ENCODE measurements around the gene SLC2A8. TPM values are rescaled to one million over a fixed set of nuclear protein-coding genes. Genes with fewer than 3 reads are reported as not detected.
A peak's percentile ranks its signal among the peaks of the same experiment; 100 is the strongest.

The SLC2A8 gene
- total RNA-seq, 2 donors from 2014 or later = 8.8 to 16.5 TPM

DNA sequence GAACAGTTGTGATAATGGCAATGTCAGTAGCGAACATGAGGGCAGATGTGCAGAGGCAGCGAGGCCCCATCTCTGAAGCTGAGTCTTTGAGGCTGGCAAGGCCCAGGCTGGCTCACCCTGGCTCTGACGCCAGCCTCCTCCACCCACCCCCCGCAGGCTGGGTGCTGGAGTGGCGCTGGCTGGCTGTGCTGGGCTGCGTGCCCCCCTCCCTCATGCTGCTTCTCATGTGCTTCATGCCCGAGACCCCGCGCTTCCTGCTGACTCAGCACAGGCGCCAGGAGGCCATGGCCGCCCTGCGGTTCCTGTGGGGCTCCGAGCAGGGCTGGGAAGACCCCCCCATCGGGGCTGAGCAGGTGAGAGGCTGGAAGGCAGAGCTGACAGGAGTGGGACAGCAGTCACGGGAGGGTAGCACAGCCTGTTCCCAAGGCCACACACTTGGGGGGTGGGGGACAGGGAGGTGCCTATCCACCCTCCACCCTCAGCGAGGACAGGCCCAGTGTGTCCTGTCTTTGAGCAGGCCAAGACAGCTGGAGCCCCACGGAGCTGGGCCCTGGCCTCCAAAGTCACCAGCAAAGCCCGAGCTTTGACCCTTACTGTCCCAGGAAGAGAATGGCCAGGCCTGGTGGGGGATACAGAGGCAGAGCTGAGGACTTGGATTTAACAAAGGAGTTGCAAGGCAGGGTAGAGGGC, 5.6 kb downstream of the SLC2A8 start:
- no peaks in the 10 kb centered on the region for H3K9me3 Mint-ChIP-seq
- H3K27me3 Mint-ChIP-seq = no peaks in the 10 kb centered on the region
- ATAC-seq (no peak), DNase-seq (ENCODE audit: low spot score) (no peak)
- H3K36me3 Mint-ChIP-seq = no peaks in the 10 kb centered on the region
- H3K4me1 Mint-ChIP-seq (ENCODE audit: low read depth in 2 of 2) = peaks cover 6 to 7% of the 10 kb centered on the region in 2 donors
- H3K4me3 Mint-ChIP-seq = no peak overlapping the region
- H3K27ac Mint-ChIP-seq = no peak overlapping the region

DNA sequence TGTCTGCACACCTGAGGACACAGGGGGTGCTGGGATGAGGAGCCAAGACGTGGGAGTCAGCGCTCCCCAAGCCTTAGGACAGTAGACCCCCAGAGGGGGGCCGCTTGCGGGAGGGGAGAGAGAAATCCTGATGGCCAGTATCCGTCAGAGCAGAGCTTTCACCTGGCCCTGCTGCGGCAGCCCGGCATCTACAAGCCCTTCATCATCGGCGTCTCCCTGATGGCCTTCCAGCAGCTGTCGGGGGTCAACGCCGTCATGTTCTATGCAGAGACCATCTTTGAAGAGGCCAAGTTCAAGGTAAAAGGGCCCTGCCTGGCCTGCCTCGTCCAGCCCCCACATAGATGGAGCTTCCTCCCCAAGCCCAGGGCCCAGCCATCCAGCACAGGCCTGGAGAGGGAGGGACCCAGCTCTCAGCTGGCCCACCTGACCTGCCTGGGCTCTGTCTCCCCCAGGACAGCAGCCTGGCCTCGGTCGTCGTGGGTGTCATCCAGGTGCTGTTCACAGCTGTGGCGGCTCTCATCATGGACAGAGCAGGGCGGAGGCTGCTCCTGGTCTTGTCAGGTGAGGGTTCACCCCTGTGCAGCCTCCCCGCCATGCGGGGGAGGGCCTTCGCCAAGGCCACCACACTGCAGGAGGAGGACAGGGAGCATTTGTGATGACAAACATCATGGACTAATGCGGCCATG, 6.7 kb downstream of the SLC2A8 start:
- no peak overlapping the region for H3K27ac Mint-ChIP-seq
- H3K4me1 Mint-ChIP-seq (ENCODE audit: low read depth in 2 of 2) = no peaks in the 10 kb centered on the region
- no peaks in the 10 kb centered on the region for H3K9me3 Mint-ChIP-seq
- H3K36me3 Mint-ChIP-seq = no peaks in the 10 kb centered on the region
- ATAC-seq (no peak), DNase-seq (ENCODE audit: low spot score) (no peak)
- no peak overlapping the region for H3K4me3 Mint-ChIP-seq
- H3K27me3 Mint-ChIP-seq = no peaks in the 10 kb centered on the region

DNA sequence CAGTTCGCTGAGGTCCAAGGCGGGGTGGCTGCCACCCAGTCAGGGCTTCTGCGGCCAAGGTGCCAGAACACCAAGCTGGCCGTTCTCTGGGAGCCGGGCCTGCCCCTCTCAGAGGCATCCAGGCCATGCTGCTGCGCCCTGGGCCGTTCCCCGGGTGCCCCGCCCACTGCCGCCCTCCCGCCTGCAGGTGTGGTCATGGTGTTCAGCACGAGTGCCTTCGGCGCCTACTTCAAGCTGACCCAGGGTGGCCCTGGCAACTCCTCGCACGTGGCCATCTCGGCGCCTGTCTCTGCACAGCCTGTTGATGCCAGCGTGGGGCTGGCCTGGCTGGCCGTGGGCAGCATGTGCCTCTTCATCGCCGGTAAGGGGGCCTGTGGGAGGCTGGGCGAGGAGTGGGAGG, 7.7 kb downstream of the SLC2A8 start:
- no peaks in the 10 kb centered on the region for H3K27me3 Mint-ChIP-seq
- no peak for DNase-seq (ENCODE audit: low spot score)
- no peaks in the 10 kb centered on the region for H3K36me3 Mint-ChIP-seq
- H3K9me3 Mint-ChIP-seq = no peaks in the 10 kb centered on the region
- no peaks in the 10 kb centered on the region for H3K4me1 Mint-ChIP-seq (ENCODE audit: low read depth in 2 of 2)
- peak in 1 of 2 donors; percentile 18 for ATAC-seq
- no peak overlapping the region for H3K27ac Mint-ChIP-seq
- no peak overlapping the region for H3K4me3 Mint-ChIP-seq

DNA sequence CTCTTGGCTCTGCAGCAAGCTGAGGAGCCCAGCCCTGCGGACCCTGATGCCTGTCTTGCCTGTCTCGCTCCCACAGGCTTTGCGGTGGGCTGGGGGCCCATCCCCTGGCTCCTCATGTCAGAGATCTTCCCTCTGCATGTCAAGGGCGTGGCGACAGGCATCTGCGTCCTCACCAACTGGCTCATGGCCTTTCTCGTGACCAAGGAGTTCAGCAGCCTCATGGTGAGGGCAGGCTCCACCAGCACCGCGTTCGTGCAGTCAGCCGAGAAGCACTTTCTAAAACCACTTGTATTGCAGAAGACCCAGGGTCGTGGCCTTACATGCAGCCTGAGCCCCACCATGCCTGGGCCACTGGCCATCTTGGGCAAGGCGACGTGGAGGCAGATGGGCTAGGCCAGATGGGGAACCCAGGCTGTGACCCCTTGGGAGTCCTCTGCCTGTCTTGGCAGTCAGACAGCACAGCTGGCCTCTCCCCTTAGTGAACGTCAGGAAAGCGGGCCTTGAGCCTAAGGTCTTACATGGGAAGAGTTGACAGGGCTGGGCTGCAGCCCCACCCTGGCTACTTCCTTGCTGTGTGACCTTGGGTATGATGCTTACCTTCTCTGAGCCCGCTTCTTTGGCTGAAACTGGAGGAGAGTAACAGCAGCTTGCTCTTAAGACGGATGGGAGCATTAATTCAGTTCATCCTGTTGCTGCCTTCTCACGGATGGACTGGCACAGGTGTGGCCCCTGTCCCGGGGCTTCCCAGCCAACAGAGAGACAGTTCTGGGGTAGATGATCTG, 8.6 kb downstream of the SLC2A8 start:
- Mint-ChIP-seq H3K27me3 (no peaks in the 10 kb centered on the region), H3K9me3 (no peaks in the 10 kb centered on the region), H3K36me3 (no peaks in the 10 kb centered on the region), H3K4me1 (ENCODE audit: low read depth in 2 of 2) (no peaks in the 10 kb centered on the region), H3K27ac (peak overlapping the region in 1 of 2 donors; percentile 33), H3K4me3 (no peak overlapping the region)
- ATAC-seq (no peak), DNase-seq (ENCODE audit: low spot score) (no peak)

DNA sequence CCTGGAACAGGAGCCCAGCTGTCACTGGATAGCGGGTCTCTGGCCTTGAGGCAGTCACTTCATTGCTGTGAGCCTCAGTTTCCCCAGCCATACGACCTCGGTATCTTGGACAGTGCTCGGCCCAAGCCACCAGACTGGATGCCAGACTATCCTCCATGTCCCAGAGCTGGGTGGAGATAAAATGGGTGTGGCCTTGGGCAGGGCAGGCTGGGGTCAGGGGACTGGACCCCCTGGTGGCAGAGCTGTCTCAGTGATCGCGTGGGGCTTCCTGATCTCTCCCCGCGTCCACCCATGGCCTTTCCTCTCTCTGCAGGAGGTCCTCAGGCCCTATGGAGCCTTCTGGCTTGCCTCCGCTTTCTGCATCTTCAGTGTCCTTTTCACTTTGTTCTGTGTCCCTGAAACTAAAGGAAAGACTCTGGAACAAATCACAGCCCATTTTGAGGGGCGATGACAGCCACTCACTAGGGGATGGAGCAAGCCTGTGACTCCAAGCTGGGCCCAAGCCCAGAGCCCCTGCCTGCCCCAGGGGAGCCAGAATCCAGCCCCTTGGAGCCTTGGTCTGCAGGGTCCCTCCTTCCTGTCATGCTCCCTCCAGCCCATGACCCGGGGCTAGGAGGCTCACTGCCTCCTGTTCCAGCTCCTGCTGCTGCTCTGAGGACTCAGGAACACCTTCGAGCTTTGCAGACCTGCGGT, 10.0 kb downstream of the SLC2A8 start:
- Mint-ChIP-seq H3K4me1 (ENCODE audit: low read depth in 2 of 2) (no peaks in the 10 kb centered on the region), H3K27me3 (no peaks in the 10 kb centered on the region), H3K9me3 (no peaks in the 10 kb centered on the region), H3K4me3 (no peak overlapping the region), H3K36me3 (no peaks in the 10 kb centered on the region), H3K27ac (no peak overlapping the region)
- DNase-seq (ENCODE audit: low spot score) (no peak), ATAC-seq (peak in 1 of 2 donors; percentile 36)

DNA sequence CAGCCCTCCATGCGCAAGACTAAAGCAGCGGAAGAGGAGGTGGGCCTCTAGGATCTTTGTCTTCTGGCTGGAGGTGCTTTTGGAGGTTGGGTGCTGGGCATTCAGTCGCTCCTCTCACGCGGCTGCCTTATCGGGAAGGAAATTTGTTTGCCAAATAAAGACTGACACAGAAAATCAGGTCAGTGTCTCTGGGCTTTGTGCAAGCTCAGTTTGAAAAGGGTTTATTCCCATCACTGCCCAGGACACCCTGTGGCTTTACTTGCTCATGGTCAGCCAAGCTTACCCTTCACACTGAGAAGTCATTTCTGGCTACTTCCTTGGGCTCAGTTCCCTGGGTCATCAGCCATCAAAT, 10.5 kb downstream of the SLC2A8 start:
- H3K4me3 Mint-ChIP-seq = no peak overlapping the region

DNA sequence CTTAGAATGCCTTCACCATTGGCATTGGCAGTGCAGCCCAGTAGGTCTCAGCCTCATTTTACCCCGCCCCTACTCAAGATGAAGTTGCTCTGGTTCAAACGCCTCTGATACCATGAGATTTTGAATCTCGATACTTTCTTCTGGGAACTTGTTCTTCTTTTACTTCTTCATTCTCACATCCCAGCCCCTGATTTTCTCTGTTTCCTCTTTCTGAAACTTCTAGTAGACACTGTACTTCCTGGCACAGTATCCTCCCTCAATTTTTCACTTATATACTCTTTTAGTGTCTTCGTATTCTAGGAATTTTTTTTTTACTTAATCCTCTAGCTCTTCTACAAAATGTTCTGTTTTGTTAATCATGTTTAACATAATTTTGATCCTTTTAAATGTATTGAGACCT, 14.2 kb downstream of the SLC2A8 start:
- Mint-ChIP-seq H3K27ac (no peak overlapping the region), H3K4me3 (no peak overlapping the region), H3K27me3 (peaks cover 0 to 2% of the 10 kb centered on the region in 2 donors), H3K36me3 (no peaks in the 10 kb centered on the region), H3K4me1 (ENCODE audit: low read depth in 2 of 2) (no peaks in the 10 kb centered on the region), H3K9me3 (no peaks in the 10 kb centered on the region)
- ATAC-seq (no peak), DNase-seq (ENCODE audit: low spot score) (no peak)

More for the DNA sequence above, 10.5 kb downstream of the SLC2A8 start:
- H3K4me1 Mint-ChIP-seq (ENCODE audit: low read depth in 2 of 2) = no peaks in the 10 kb centered on the region
- ATAC-seq (no peak), DNase-seq (ENCODE audit: low spot score) (no peak)
- no peaks in the 10 kb centered on the region for H3K36me3 Mint-ChIP-seq
- H3K27ac Mint-ChIP-seq = no peak overlapping the region
- H3K9me3 Mint-ChIP-seq = no peaks in the 10 kb centered on the region
- H3K27me3 Mint-ChIP-seq = no peaks in the 10 kb centered on the region

DNA sequence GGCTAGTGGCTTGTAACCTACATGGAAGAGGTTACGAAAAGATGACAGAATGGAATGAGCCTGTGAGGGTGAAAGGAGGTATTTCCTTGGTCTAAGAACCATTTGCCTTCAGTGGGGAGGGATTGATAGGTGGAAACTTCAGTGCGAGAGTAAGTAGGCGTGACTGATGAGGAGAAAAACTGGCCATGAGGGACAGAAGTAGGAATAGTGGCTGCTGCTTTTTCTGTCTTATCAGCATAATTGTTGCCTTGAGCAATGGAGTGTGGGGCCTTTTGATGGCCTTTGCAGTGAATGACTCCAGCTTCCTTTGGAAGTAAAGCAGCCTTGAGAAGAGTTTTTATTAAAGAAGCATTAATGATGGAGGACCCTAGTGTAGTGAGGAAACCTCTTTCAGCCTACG, 18.2 kb downstream of the SLC2A8 start:
- no peaks in the 10 kb centered on the region for H3K9me3 Mint-ChIP-seq
- peaks cover 4 to 5% of the 10 kb centered on the region in 2 donors for H3K4me1 Mint-ChIP-seq (ENCODE audit: low read depth in 2 of 2)
- no peak for DNase-seq (ENCODE audit: low spot score)
- H3K27ac Mint-ChIP-seq = no peak overlapping the region
- no peaks in the 10 kb centered on the region for H3K36me3 Mint-ChIP-seq
- no peak for ATAC-seq
- H3K4me3 Mint-ChIP-seq = no peak overlapping the region
- H3K27me3 Mint-ChIP-seq = peaks cover 0 to 2% of the 10 kb centered on the region in 2 donors

DNA sequence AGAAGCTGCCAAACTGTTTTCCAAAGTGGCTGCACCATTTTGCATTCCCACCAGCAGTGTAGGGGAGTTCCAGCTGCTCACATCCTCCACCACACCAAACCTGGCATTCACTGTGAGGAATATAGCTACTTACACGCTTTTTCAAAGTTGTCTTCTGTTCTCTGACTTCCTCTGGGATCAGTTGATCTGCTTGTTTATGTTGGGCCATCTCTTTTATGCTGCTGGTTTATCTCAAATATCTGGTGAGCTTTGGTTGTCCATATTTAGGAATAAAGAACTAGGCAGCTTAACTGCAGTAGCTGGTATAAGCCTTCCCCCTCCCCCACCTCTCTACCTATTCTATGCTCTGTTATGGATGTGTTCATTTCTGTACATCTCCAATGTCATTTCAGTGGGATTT, 18.7 kb downstream of the SLC2A8 start:
- no peak overlapping the region for H3K4me3 Mint-ChIP-seq
- H3K27me3 Mint-ChIP-seq = peaks cover 0 to 2% of the 10 kb centered on the region in 2 donors
- peaks cover 4 to 5% of the 10 kb centered on the region in 2 donors for H3K4me1 Mint-ChIP-seq (ENCODE audit: low read depth in 2 of 2)
- H3K27ac Mint-ChIP-seq = no peak overlapping the region
- no peak for DNase-seq (ENCODE audit: low spot score)
- H3K36me3 Mint-ChIP-seq = no peaks in the 10 kb centered on the region
- no peak for ATAC-seq
- H3K9me3 Mint-ChIP-seq = no peaks in the 10 kb centered on the region

DNA sequence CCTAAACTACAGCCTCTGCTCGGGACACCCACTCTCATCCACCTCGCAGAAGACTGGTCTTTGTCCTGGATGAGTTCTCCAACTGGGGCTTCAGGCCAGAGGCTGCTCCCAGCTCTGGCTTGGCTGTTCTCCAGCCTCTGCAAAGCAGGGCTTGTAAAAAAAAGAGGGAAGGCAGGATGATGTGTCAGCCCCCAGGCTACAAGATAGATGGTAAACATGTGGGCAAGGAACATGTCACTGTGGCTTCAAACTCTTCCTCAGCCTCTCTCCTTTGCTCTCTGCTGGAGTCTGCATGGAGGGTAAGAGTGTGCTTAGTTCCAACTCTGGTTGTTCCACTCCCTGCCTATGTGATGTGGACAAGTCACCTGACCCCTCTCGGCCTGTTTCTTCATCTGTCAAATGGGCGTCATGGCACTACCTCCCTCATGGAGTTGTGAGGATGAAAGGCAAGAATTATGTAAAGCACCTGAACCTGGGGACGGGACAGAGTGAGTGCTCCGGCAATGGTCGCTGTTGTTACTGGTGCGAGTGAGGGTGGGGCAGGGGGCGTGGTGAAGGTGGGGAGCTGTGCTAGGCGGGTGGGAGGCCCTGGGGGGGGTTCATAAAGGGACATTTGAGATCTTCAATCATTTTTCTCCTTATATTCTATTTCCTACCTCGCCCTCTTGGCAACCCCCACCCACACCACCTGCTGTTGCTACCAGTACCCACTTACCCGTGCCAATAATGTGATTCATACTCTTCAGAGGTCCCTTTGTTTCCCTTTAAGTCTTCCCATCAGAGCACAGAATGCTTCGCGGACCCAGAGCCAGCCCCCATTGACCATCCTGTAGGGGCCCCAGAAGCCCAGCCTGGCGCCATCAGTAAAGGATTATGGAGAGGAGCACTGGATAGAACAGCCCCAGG, 20.4 kb downstream of the SLC2A8 start:
- H3K27me3 Mint-ChIP-seq = peaks cover 0 to 2% of the 10 kb centered on the region in 2 donors
- peaks cover 5 to 7% of the 10 kb centered on the region in 2 donors for H3K4me1 Mint-ChIP-seq (ENCODE audit: low read depth in 2 of 2)
- no peak overlapping the region for H3K27ac Mint-ChIP-seq
- ATAC-seq = no peak
- DNase-seq (ENCODE audit: low spot score) = no peak
- H3K9me3 Mint-ChIP-seq = no peaks in the 10 kb centered on the region
- no peak overlapping the region for H3K4me3 Mint-ChIP-seq
- H3K36me3 Mint-ChIP-seq = no peaks in the 10 kb centered on the region

DNA sequence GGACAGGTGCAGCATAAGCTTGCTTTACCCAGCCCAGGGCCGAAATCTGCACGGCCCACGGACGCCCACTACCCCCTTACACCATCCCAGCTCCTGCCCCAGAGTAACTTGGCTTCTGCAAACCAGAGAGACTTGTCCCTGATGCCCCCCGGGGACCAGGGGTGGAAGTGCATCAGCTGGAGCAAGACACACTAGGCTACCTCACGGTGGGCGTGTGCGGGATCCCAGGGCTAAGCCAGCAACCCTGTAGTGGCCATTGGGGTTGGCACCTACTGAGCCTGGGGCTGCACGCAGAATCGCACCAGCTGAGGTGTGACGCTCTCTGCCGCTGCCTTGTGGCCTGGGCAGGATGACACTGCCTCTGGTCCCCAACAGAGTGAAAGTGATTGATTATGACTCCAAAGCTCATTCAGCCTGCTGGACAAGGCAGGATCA, 21.1 kb downstream of the SLC2A8 start:
- Mint-ChIP-seq H3K4me1 (ENCODE audit: low read depth in 2 of 2) (peaks cover 12% of the 10 kb centered on the region in 2 donors), H3K4me3 (no peak overlapping the region), H3K36me3 (no peaks in the 10 kb centered on the region), H3K27me3 (peaks cover 0 to 2% of the 10 kb centered on the region in 2 donors), H3K9me3 (no peaks in the 10 kb centered on the region), H3K27ac (no peak overlapping the region)
- DNase-seq (ENCODE audit: low spot score) (peak; percentile 74), ATAC-seq (peak; percentile 91 to 92)

DNA sequence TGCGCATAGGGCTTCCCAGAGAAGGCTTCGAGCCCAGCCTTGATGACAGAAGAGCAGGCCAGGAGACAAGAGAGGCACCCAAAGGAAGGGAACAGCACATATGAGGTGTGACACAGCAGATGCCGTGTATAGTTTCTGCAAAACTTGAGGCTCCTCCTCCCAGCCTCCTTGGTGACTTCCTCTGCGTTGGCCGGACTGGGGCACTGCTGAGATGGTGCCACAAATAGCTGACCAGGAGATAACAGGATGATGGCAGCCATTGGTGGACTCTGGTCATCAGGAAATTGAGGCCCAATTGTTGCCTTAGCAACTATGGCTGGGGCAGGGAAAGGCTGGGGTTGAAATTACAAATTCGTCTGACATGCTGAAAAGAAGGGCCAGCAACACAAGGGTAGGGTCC, 22.4 kb downstream of the SLC2A8 start:
- Mint-ChIP-seq H3K27ac (no peak overlapping the region), H3K36me3 (no peaks in the 10 kb centered on the region), H3K9me3 (no peaks in the 10 kb centered on the region), H3K4me1 (ENCODE audit: low read depth in 2 of 2) (peaks cover 18 to 22% of the 10 kb centered on the region in 2 donors), H3K4me3 (no peak overlapping the region), H3K27me3 (peaks cover 0 to 2% of the 10 kb centered on the region in 2 donors)
- ATAC-seq (no peak), DNase-seq (ENCODE audit: low spot score) (no peak)

DNA sequence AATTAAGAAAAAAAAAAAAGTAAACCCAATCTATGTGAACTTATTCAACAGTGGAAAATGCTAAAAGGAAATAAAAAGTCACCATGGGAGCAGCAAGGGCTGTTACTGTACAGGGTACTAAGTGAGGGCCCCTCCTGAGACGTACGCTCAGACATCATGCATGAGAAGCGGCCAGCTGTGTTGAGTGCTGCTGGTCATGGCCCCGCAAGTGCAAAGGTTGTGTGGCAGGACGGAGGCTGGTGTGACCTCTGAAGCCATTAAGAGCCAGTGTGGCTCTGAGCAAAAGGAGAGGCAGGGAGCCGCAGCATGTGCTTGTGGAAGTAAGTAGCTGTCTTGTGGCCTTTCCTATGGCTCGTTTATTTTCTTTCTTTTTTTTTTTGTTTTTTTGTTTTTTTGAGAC, 24.1 kb downstream of the SLC2A8 start:
- Mint-ChIP-seq H3K27ac (no peak overlapping the region), H3K27me3 (no peaks in the 10 kb centered on the region), H3K9me3 (no peaks in the 10 kb centered on the region), H3K4me1 (ENCODE audit: low read depth in 2 of 2) (peaks cover 35 to 36% of the 10 kb centered on the region in 2 donors), H3K4me3 (no peak overlapping the region), H3K36me3 (no peaks in the 10 kb centered on the region)
- ATAC-seq = no peak
- no peak for DNase-seq (ENCODE audit: low spot score)

All from natural killer cell treated with Interleukin-12 subunit alpha and Interleukin-12 subunit beta and Interleukin-15 and Interleukin-18, amount 100 ng/mL, for 72 hours (primary cell).